GM12878 (cell line): Measurements from ENCODE around the gene ZNF415. TPM values are rescaled to one million over a fixed set of nuclear protein-coding genes. Genes with fewer than 3 reads are reported as not detected.

Source experiments
- ATAC-seq: fragments of 200-7000 bp; cut with Tn5 transposase; 3 replicates; pipeline ENCODE4 v1.9.1; 2020; ENCODE audit warnings: mild to moderate bottlenecking, moderate library complexity
- BruUV-seq: library from RNA; stranded (reverse); fragments of 400-500 nt; replicated peaks from 2 replicates; lab custom pipeline; 2021; lab: Mats Ljungman, UMichigan
- CTCF ChIA-PET: fragments of 300-600 bp; sonication (Branson Sonifier 250); formaldehyde crosslinking; extraction: SDS; loops from one replicate; lab custom pipeline; 2021; ENCODE audit warnings: inconsistent platforms; lab: Yijun Ruan, JAX
- POLR2A ChIA-PET: fragments of 350-600 bp; formaldehyde crosslinking; extraction: SDS; loops from one replicate; lab custom pipeline; 2021; ENCODE audit warnings: inconsistent platforms; lab: Charles Lee
- RAD21 ChIA-PET: fragments of 300-600 bp; sonication (Branson Sonifier 250); formaldehyde crosslinking; loops from one replicate; lab custom pipeline; 2023; ENCODE audit warnings: antibody characterized with exemption; ENCODE audit not compliant: unreplicated experiment; lab: Charles Lee
- SMC1A ChIA-PET: fragments of 300-600 bp; sonication (Branson Sonifier 250); formaldehyde crosslinking; loops from one replicate; lab custom pipeline; 2023; ENCODE audit not compliant: unreplicated experiment, uncharacterized antibody; lab: Charles Lee
- DNase-seq: peaks from one replicate; pipeline ENCODE4 v3.0.0-alpha.2; 2011; ENCODE audit warnings: low read depth, low spot score
- FAIRE-seq: peaks from 3 replicates; lab custom pipeline; 2011; peaks lifted over from hg19 to GRCh38; lab: Jason Lieb, UNC
- H2AFZ ChIP-seq: 2 replicates; pipeline ENCODE4 v1.6.0; 2011; ENCODE audit warnings: low read depth, low read length, control low read depth; ENCODE audit not compliant: control insufficient read depth
- H3K27ac ChIP-seq: 2 replicates; pipeline ENCODE4 v1.5.1; 2011; ENCODE audit warnings: control low read depth; ENCODE audit not compliant: control insufficient read depth, insufficient read depth
- H3K27me3 ChIP-seq, 2 experiments: replicated peaks in 1 of 2; 2 replicates each; pipeline versions ENCODE4 v1.6.0 to v1.6.1; 2011; ENCODE audit warnings: low read length in 1 of 2; ENCODE audit not compliant: control insufficient read depth in 2 of 2, insufficient read depth in 2 of 2
- H3K36me3 ChIP-seq, 2 experiments: 2 replicates each; pipeline ENCODE4 v1.5.1; 2011; ENCODE audit warnings: low read length in 1 of 2; ENCODE audit not compliant: control insufficient read depth in 2 of 2, insufficient read depth in 2 of 2
- H3K4me1 ChIP-seq: 2 replicates; pipeline ENCODE4 v1.6.1; 2011; ENCODE audit warnings: mild to moderate bottlenecking, low read length, moderate library complexity, mixed read lengths; ENCODE audit not compliant: control insufficient read depth, insufficient read depth
- H3K4me2 ChIP-seq: 2 replicates; pipeline ENCODE4 v1.6.0; 2011; ENCODE audit warnings: control low read depth; ENCODE audit not compliant: control insufficient read depth, insufficient read depth
- H3K4me3 ChIP-seq: fragments of 200-600 bp; sonication (generic); 2 replicates; pipeline ENCODE4 v1.5.1; 2016
- H3K79me2 ChIP-seq: 2 replicates; pipeline ENCODE4 v1.6.0; 2011; ENCODE audit warnings: low read length; ENCODE audit not compliant: control insufficient read depth, insufficient read depth
- H3K9ac ChIP-seq: 2 replicates; pipeline ENCODE4 v1.8.0; 2011; ENCODE audit warnings: low read length, control low read depth, mixed read lengths; ENCODE audit not compliant: control insufficient read depth, insufficient read depth
- H3K9me3 ChIP-seq: replicated peaks from 3 replicates; pipeline ENCODE4 v1.5.1; 2011; ENCODE audit warnings: mild to moderate bottlenecking, low read length; ENCODE audit not compliant: control insufficient read depth, insufficient read depth
- H4K20me1 ChIP-seq: 2 replicates; pipeline ENCODE4 v1.6.0; 2011; ENCODE audit not compliant: control insufficient read depth, insufficient read depth
- BCL3 ChIP-seq: IDR thresholded peaks from 2 replicates; pipeline ENCODE4 v1.6.1; 2011; ENCODE audit warnings: borderline replicate concordance, low read depth, mild to moderate bottlenecking, moderate library complexity, low read length; ENCODE audit not compliant: insufficient read depth, poor library complexity, severe bottlenecking
- CHD4 ChIP-seq: fragments of 200-600 bp; sonication (generic); IDR thresholded peaks from 2 replicates; pipeline ENCODE4 v1.6.1; 2016; ENCODE audit warnings: mild to moderate bottlenecking
- EZH2 ChIP-seq: IDR thresholded peaks from 2 replicates; pipeline ENCODE4 v1.6.1; 2012; ENCODE audit warnings: low read depth, mild to moderate bottlenecking, control low read depth, inconsistent platforms, low read length, borderline replicate concordance; ENCODE audit not compliant: control insufficient read depth
- IKZF2 ChIP-seq, 2 experiments: fragments of 450-650 bp; IDR thresholded peaks; 2 replicates each; pipeline ENCODE4 v1.6.1; 2017; ENCODE audit warnings: mild to moderate bottlenecking in 2 of 2, moderate library complexity in 2 of 2
- NKRF ChIP-seq: fragments of 450-650 bp; conservative IDR thresholded peaks from 2 replicates; pipeline ENCODE4 v1.6.1; 2017; ENCODE audit warnings: mild to moderate bottlenecking, moderate library complexity
- POLR2AphosphoS2 ChIP-seq: IDR thresholded peaks from 2 replicates; pipeline ENCODE4 v1.6.1; 2011; ENCODE audit warnings: low read depth, mild to moderate bottlenecking, low read length, improper control_type of control experiment, moderate library complexity
- RAD51 ChIP-seq: fragments of 450-650 bp; IDR thresholded peaks from 2 replicates; pipeline ENCODE4 v1.6.1; 2016; ENCODE audit warnings: moderate library complexity, mild to moderate bottlenecking, inconsistent platforms
- TCF7 ChIP-seq: IDR thresholded peaks from 2 replicates; pipeline ENCODE4 v1.6.1; 2014; ENCODE audit warnings: antibody characterized with exemption, borderline replicate concordance
- WGBS: methylation state at CpG from one replicate; pipeline ENCODE4 v1.1.6; 2016; ENCODE audit warnings: low lambda C conversion rate; ENCODE audit not compliant: insufficient replicate concordance, insufficient coverage; ENCODE audit errors: missing lambda C conversion rate; 5-methylcytosine and 5-hydroxymethylcytosine counted together
- in situ Hi-C: fragments of 300-500 bp; cut with MboI; formaldehyde crosslinking; loops from 9 replicates; pipeline ENCODE4 v1.14.3; 2018; ENCODE audit warnings: mixed read lengths
- intact Hi-C: fragments of 100-400 bp; cut with micrococcal nuclease; formaldehyde crosslinking; loops from one replicate; pipeline ENCODE4 v1.14.2; 2022; ENCODE audit not compliant: unreplicated experiment
- polyA plus RNA-seq, 11 experiments: library from polyadenylated mRNA; depleted of rRNA in 4 of 11; unstranded in 6 of 11; stranded (reverse) in 5 of 11; fragments of >200 nt; fragmentation: Nextera tagmentation in 4 of 11; fragmentation: Illumina TruSeq in 1 of 11; extraction: Ambion mirVana in 4 of 11; extraction: Trizol in 1 of 11; gene quantifications; 1 replicate in 1 of 11; 2 replicates in 10 of 11; pipeline versions ENCODE4 v1.2.1 to v1.2.3, GENCODE V29; 2011 to 2016; ENCODE audit warnings: inconsistent platforms in 2 of 11, missing spikeins in 2 of 11, low read depth in 1 of 11
- total RNA-seq, 4 experiments: library from RNA; depleted of rRNA in 3 of 4; stranded (reverse); fragments of >200 nt in 3 of 4; fragmentation: Illumina TruSeq in 1 of 4; extraction: Trizol in 1 of 4; gene quantifications; 2 replicates each; pipeline versions ENCODE4 v1.2.1 to v1.2.3, GENCODE V29; 2013 to 2021

ZNF415 gene
- total and polyA plus RNA-seq, 10 of the 15 experiments (the other 5 are each of a cell fraction or from before 2014, with no cell fraction given) = 0.03 to 0.13 (median 0.05) TPM; not detected in 6

- Histone ChIP-seq H3K36me3 (no peaks in the 10 kb centered on the region), H3K4me2 (no peak overlapping the region), H3K4me1 (no peaks in the 10 kb centered on the region), H3K9ac (no peak overlapping the region), H3K27ac (no peak overlapping the region), H4K20me1 (no peaks in the 10 kb centered on the region), H3K27me3 (no peaks in the 10 kb centered on the region), H3K4me3 (no peak overlapping the region), H3K79me2 (no peaks in the 10 kb centered on the region), H2AFZ (no peak overlapping the region), H3K9me3 (peaks cover 10% of the 10 kb centered on the region; the same call in 2 of the 3 replicates)
- FAIRE-seq (no peak), DNase-seq (no peak), ATAC-seq (no peak)
- no peak for TF ChIP-seq RAD51
- no peak for TF ChIP-seq NKRF
- no peak for TF ChIP-seq CHD4
- no peak for TF ChIP-seq BCL3
- no peak for TF ChIP-seq POLR2AphosphoS2
- no peak for TF ChIP-seq IKZF2 (IDR thresholded peaks at IDR 0.05)
- TF ChIP-seq TCF7 = no peak
- TF ChIP-seq EZH2 = no peak
- RAD21 ChIA-PET = no interaction called here
- CTCF ChIA-PET = no interaction called here
- POLR2A ChIA-PET = no interaction called here
- SMC1A ChIA-PET = no interaction called here
- 56% methylated on average over 40 of the region's 59 CpGs for WGBS
- intact Hi-C loops = no loop called here
- in situ Hi-C loops = no loop called here
- BruUV-seq = no TSS peak
Observed at GRCh38 chr19:53057904-53058580, 74.7 kb downstream of the ZNF415 start.

Other genes with a start within 250 kb of the ZNF415 start
Only the 7 nearest of the 13 such genes appear.
- not detected in 2 replicates for gene ERVV-1, start 119.0 kb downstream of the ZNF415 start, total RNA-seq (2014; rRNA removed)
- gene ERVV-1, start 119.0 kb downstream of the ZNF415 start, total RNA-seq (2014; rRNA removed; fragmentation: Illumina TruSeq; extraction: Trizol) = not detected in 2 replicates
- gene ERVV-1, start 119.0 kb downstream of the ZNF415 start, total RNA-seq (2021) = not detected in 2 replicates
- 0.05 and 0.07 TPM in 2 replicates for gene ERVV-1, start 119.0 kb downstream of the ZNF415 start, polyA plus RNA-seq (2011; rRNA removed)
- not detected in 2 replicates for gene ERVV-1, start 119.0 kb downstream of the ZNF415 start, polyA plus RNA-seq (2014; fragmentation: Illumina TruSeq; extraction: Trizol)
- gene ERVV-1, start 119.0 kb downstream of the ZNF415 start, polyA plus RNA-seq (2014; fragmentation: Nextera tagmentation; extraction: Ambion mirVana) = not detected
- not detected in 2 replicates for gene ERVV-1, start 119.0 kb downstream of the ZNF415 start, polyA plus RNA-seq (2014; rRNA removed)
- gene ERVV-1, start 119.0 kb downstream of the ZNF415 start, polyA plus RNA-seq (2016; fragmentation: Nextera tagmentation; extraction: Ambion mirVana) = not detected
- gene ERVV-2, start 88.2 kb downstream of the ZNF415 start, total RNA-seq (2014; rRNA removed) = not detected in 2 replicates
- gene ERVV-2, start 88.2 kb downstream of the ZNF415 start, total RNA-seq (2014; rRNA removed; fragmentation: Illumina TruSeq; extraction: Trizol) = not detected in 2 replicates
- gene ERVV-2, start 88.2 kb downstream of the ZNF415 start, total RNA-seq (2021) = not detected in 2 replicates
- gene ERVV-2, start 88.2 kb downstream of the ZNF415 start, polyA plus RNA-seq (2011; rRNA removed) = 0.04 TPM in 2 replicates
- gene ERVV-2, start 88.2 kb downstream of the ZNF415 start, polyA plus RNA-seq (2014; fragmentation: Illumina TruSeq; extraction: Trizol) = not detected in 2 replicates
- not detected for gene ERVV-2, start 88.2 kb downstream of the ZNF415 start, polyA plus RNA-seq (2014; fragmentation: Nextera tagmentation; extraction: Ambion mirVana)
- gene ERVV-2, start 88.2 kb downstream of the ZNF415 start, polyA plus RNA-seq (2014; rRNA removed) = not detected in 2 replicates
- gene ERVV-2, start 88.2 kb downstream of the ZNF415 start, polyA plus RNA-seq (2016; fragmentation: Nextera tagmentation; extraction: Ambion mirVana) = not detected
- gene ZNF160, start 29.5 kb downstream of the ZNF415 start, total RNA-seq (2014; rRNA removed) = 12.9 and 14.6 TPM in 2 replicates
- gene ZNF160, start 29.5 kb downstream of the ZNF415 start, total RNA-seq (2014; rRNA removed; fragmentation: Illumina TruSeq; extraction: Trizol) = 16.9 and 17.4 TPM in 2 replicates
- gene ZNF160, start 29.5 kb downstream of the ZNF415 start, total RNA-seq (2021) = 11.4 and 12.4 TPM in 2 replicates
- 18.6 and 29.9 TPM in 2 replicates for gene ZNF160, start 29.5 kb downstream of the ZNF415 start, polyA plus RNA-seq (2011; rRNA removed)
- gene ZNF160, start 29.5 kb downstream of the ZNF415 start, polyA plus RNA-seq (2014; fragmentation: Illumina TruSeq; extraction: Trizol) = 12.3 and 12.4 TPM in 2 replicates
- 1 to 10 TPM; 2.8 to 3.2 TPM for gene ZNF160, start 29.5 kb downstream of the ZNF415 start, polyA plus RNA-seq (2014; fragmentation: Nextera tagmentation; extraction: Ambion mirVana)
- 9.5 and 10.9 TPM in 2 replicates for gene ZNF160, start 29.5 kb downstream of the ZNF415 start, polyA plus RNA-seq (2014; rRNA removed)
- 10 to 100 TPM in 1 of 2 experiments, 1 to 10 TPM in 1; 7.2 to 11.9 TPM for gene ZNF160, start 29.5 kb downstream of the ZNF415 start, polyA plus RNA-seq (2016; fragmentation: Nextera tagmentation; extraction: Ambion mirVana)
- gene ZNF347, start 26.1 kb upstream of the ZNF415 start, total RNA-seq (2014; rRNA removed) = 1.8 and 2.5 TPM in 2 replicates
- gene ZNF347, start 26.1 kb upstream of the ZNF415 start, total RNA-seq (2014; rRNA removed; fragmentation: Illumina TruSeq; extraction: Trizol) = 3.3 and 3.5 TPM in 2 replicates
- gene ZNF347, start 26.1 kb upstream of the ZNF415 start, total RNA-seq (2021) = 2.7 and 3.4 TPM in 2 replicates
- 0.75 and 0.84 TPM in 2 replicates for gene ZNF347, start 26.1 kb upstream of the ZNF415 start, polyA plus RNA-seq (2011; rRNA removed)
- gene ZNF347, start 26.1 kb upstream of the ZNF415 start, polyA plus RNA-seq (2014; fragmentation: Illumina TruSeq; extraction: Trizol) = 1.6 and 1.9 TPM in 2 replicates
- 1 to 10 TPM in 1 of 2 experiments, under 1 TPM in 1; 0.61 to 2.0 TPM for gene ZNF347, start 26.1 kb upstream of the ZNF415 start, polyA plus RNA-seq (2014; fragmentation: Nextera tagmentation; extraction: Ambion mirVana)
- 1.0 and 2.9 TPM in 2 replicates for gene ZNF347, start 26.1 kb upstream of the ZNF415 start, polyA plus RNA-seq (2014; rRNA removed)
- gene ZNF347, start 26.1 kb upstream of the ZNF415 start, polyA plus RNA-seq (2016; fragmentation: Nextera tagmentation; extraction: Ambion mirVana) = 1 to 10 TPM; 1.1 to 1.6 TPM
- 0.65 and 0.96 TPM in 2 replicates for gene ZNF665, start 60.4 kb upstream of the ZNF415 start, total RNA-seq (2014; rRNA removed)
- gene ZNF665, start 60.4 kb upstream of the ZNF415 start, total RNA-seq (2014; rRNA removed; fragmentation: Illumina TruSeq; extraction: Trizol) = 2.5 and 3.0 TPM in 2 replicates
- 1.3 and 1.4 TPM in 2 replicates for gene ZNF665, start 60.4 kb upstream of the ZNF415 start, total RNA-seq (2021)
- 0.06 and 0.20 TPM in 2 replicates for gene ZNF665, start 60.4 kb upstream of the ZNF415 start, polyA plus RNA-seq (2011; rRNA removed)
- 2.6 and 3.0 TPM in 2 replicates for gene ZNF665, start 60.4 kb upstream of the ZNF415 start, polyA plus RNA-seq (2014; fragmentation: Illumina TruSeq; extraction: Trizol)
- gene ZNF665, start 60.4 kb upstream of the ZNF415 start, polyA plus RNA-seq (2014; fragmentation: Nextera tagmentation; extraction: Ambion mirVana) = 1 to 10 TPM; 1.5 to 2.0 TPM
- 0.88 and 0.98 TPM in 2 replicates for gene ZNF665, start 60.4 kb upstream of the ZNF415 start, polyA plus RNA-seq (2014; rRNA removed)
- 1 to 10 TPM; 1.3 to 1.5 TPM for gene ZNF665, start 60.4 kb upstream of the ZNF415 start, polyA plus RNA-seq (2016; fragmentation: Nextera tagmentation; extraction: Ambion mirVana)
- gene ZNF677, start 122.0 kb upstream of the ZNF415 start, total RNA-seq (2014; rRNA removed) = 0.22 TPM in 1 of 2 replicates, not detected in the other
- gene ZNF677, start 122.0 kb upstream of the ZNF415 start, total RNA-seq (2014; rRNA removed; fragmentation: Illumina TruSeq; extraction: Trizol) = not detected in 2 replicates
- gene ZNF677, start 122.0 kb upstream of the ZNF415 start, total RNA-seq (2021) = not detected in 2 replicates
- not detected in 2 replicates for gene ZNF677, start 122.0 kb upstream of the ZNF415 start, polyA plus RNA-seq (2011; rRNA removed)
- gene ZNF677, start 122.0 kb upstream of the ZNF415 start, polyA plus RNA-seq (2014; fragmentation: Illumina TruSeq; extraction: Trizol) = 0.24 and 0.93 TPM in 2 replicates
- gene ZNF677, start 122.0 kb upstream of the ZNF415 start, polyA plus RNA-seq (2014; fragmentation: Nextera tagmentation; extraction: Ambion mirVana) = under 1 TPM in 1 of 2 experiments, not detected in 1; 0.07 TPM
- gene ZNF677, start 122.0 kb upstream of the ZNF415 start, polyA plus RNA-seq (2014; rRNA removed) = not detected in 2 replicates
- under 1 TPM; 0.09 to 0.68 TPM for gene ZNF677, start 122.0 kb upstream of the ZNF415 start, polyA plus RNA-seq (2016; fragmentation: Nextera tagmentation; extraction: Ambion mirVana)
- not detected in 2 replicates for gene VN1R2, start 125.4 kb upstream of the ZNF415 start, total RNA-seq (2014; rRNA removed)
- not detected in 2 replicates for gene VN1R2, start 125.4 kb upstream of the ZNF415 start, total RNA-seq (2014; rRNA removed; fragmentation: Illumina TruSeq; extraction: Trizol)
- gene VN1R2, start 125.4 kb upstream of the ZNF415 start, total RNA-seq (2021) = not detected in 2 replicates
- gene VN1R2, start 125.4 kb upstream of the ZNF415 start, polyA plus RNA-seq (2011; rRNA removed) = not detected in 2 replicates
- not detected in 2 replicates for gene VN1R2, start 125.4 kb upstream of the ZNF415 start, polyA plus RNA-seq (2014; fragmentation: Illumina TruSeq; extraction: Trizol)
- not detected for gene VN1R2, start 125.4 kb upstream of the ZNF415 start, polyA plus RNA-seq (2014; fragmentation: Nextera tagmentation; extraction: Ambion mirVana)
- not detected in 2 replicates for gene VN1R2, start 125.4 kb upstream of the ZNF415 start, polyA plus RNA-seq (2014; rRNA removed)
- not detected for gene VN1R2, start 125.4 kb upstream of the ZNF415 start, polyA plus RNA-seq (2016; fragmentation: Nextera tagmentation; extraction: Ambion mirVana)